HCT116 (cell line): ENCODE results near the gene CSNK2A2. TPM values are rescaled to one million over a fixed set of nuclear protein-coding genes. Genes with fewer than 3 reads are reported as not detected.

Experiments used
- ATAC-seq: fragments of 200-7000 bp; cut with Tn5 transposase; 2 replicates; pipeline ENCODE4 v1.9.1; 2020; ENCODE audit warnings: mild to moderate bottlenecking, moderate library complexity
- BruUV-seq: library from RNA; stranded (reverse); fragments of 400-500 nt; replicated peaks from 2 replicates; lab custom pipeline; 2021; lab: Mats Ljungman, UMichigan
- CTCF ChIA-PET: fragments of 300-600 bp; sonication (Branson Sonifier 250); formaldehyde crosslinking; loops from one replicate; lab custom pipeline; 2021; ENCODE audit warnings: antibody characterized with exemption; lab: Charles Lee
- POLR2A ChIA-PET: fragments of 300-600, 350-600 bp; sonication (Branson Sonifier 250); formaldehyde crosslinking; loops from one replicate; lab custom pipeline; 2021; ENCODE audit warnings: antibody characterized with exemption; lab: Charles Lee
- RAD21 ChIA-PET, 2 experiments: fragments of 300-600 bp; sonication (Branson Sonifier 250); formaldehyde crosslinking; loops; one replicate each; lab custom pipeline; 2023; ENCODE audit warnings: low total read pairs in 2 of 2; ENCODE audit not compliant: uncharacterized antibody in 2 of 2, unreplicated experiment in 2 of 2, low non-redundant PET in 1 of 2; lab: Charles Lee
- DNase-seq: peaks from one replicate; pipeline ENCODE4 v3.0.0-alpha.2; 2010; ENCODE audit warnings: low read depth, low spot score
- H2AFZ ChIP-seq: fragments of 200-600 bp; shearing (Covaris generic), sonication (generic); 2 replicates; pipeline ENCODE4 v1.6.1; 2017; ENCODE audit warnings: low read depth, mixed run types, mixed read lengths, antibody characterized with exemption, low read length; ENCODE audit not compliant: poor library complexity, severe bottlenecking
- H3K27ac ChIP-seq: 2 replicates; pipeline ENCODE4 v1.5.1; 2012; ENCODE audit warnings: low read depth, low read length
- H3K27me3 ChIP-seq: fragments of 200-600 bp; sonication (generic); 2 replicates; pipeline ENCODE4 v1.6.1; 2016; ENCODE audit warnings: mixed run types, low read length, mixed read lengths; ENCODE audit not compliant: insufficient read depth
- H3K36me3 ChIP-seq, 2 experiments: fragments of 200-500 bp in 1 of 2; fragments of 200-600 bp in 1 of 2; sonication (Bioruptor generic) in 1 of 2; sonication (generic) in 1 of 2; 2 replicates each; pipeline versions ENCODE4 v1.5.1 to v1.6.1; 2014 to 2016; ENCODE audit warnings: low read length in 2 of 2, inconsistent platforms in 1 of 2, mixed read lengths in 1 of 2, mixed run types in 1 of 2; ENCODE audit not compliant: insufficient read depth in 2 of 2, control insufficient read depth in 1 of 2
- H3K4me1 ChIP-seq, 2 experiments: fragments of 200-600 bp in 1 of 2; sonication (generic) in 1 of 2; 2 replicates each; pipeline versions ENCODE4 v1.5.1 to v1.6.1; 2012 to 2017; ENCODE audit warnings: low read length in 2 of 2, inconsistent platforms in 1 of 2, mild to moderate bottlenecking in 1 of 2, mixed read lengths in 1 of 2, mixed run types in 1 of 2, moderate library complexity in 1 of 2; ENCODE audit not compliant: insufficient read depth in 2 of 2, control insufficient read depth in 1 of 2
- H3K4me2 ChIP-seq: fragments of 200-600 bp; sonication (generic); 2 replicates; pipeline ENCODE4 v1.6.1; 2017; ENCODE audit warnings: mixed run types, low read length, mixed read lengths
- H3K4me3 ChIP-seq, 2 experiments: fragments of 200-600 bp in 1 of 2; sonication (generic) in 1 of 2; replicated peaks in 1 of 2; 2 replicates each; pipeline ENCODE4 v1.5.1; 2011 to 2016; ENCODE audit warnings: low read length in 2 of 2, control low read depth in 1 of 2, low read depth in 1 of 2, mild to moderate bottlenecking in 1 of 2, mixed read lengths in 1 of 2, mixed run types in 1 of 2
- H3K79me2 ChIP-seq: fragments of 200-600 bp; sonication (generic); 2 replicates; pipeline ENCODE4 v1.6.1; 2017; ENCODE audit warnings: mild to moderate bottlenecking, mixed run types, low read length, moderate library complexity, mixed read lengths; ENCODE audit not compliant: insufficient read depth
- H3K9ac ChIP-seq: fragments of 200-600 bp; sonication (generic); 2 replicates; pipeline ENCODE4 v1.6.1; 2016; ENCODE audit warnings: low read length, mixed read lengths
- H3K9me2 ChIP-seq: fragments of 200-600 bp; sonication (generic), shearing (Covaris generic); 2 replicates; pipeline ENCODE4 v1.6.1; 2017; ENCODE audit warnings: mixed run types, mild to moderate bottlenecking, moderate library complexity; ENCODE audit not compliant: insufficient read depth
- H3K9me3 ChIP-seq, 2 experiments: fragments of 200-500 bp in 1 of 2; fragments of 200-600 bp in 1 of 2; sonication (Bioruptor generic) in 1 of 2; sonication (generic) in 1 of 2; 2 replicates each; pipeline ENCODE4 v1.6.1; 2014 to 2017; ENCODE audit warnings: low read length in 2 of 2, mixed read lengths in 2 of 2, inconsistent platforms in 1 of 2, low read depth in 1 of 2, mild to moderate bottlenecking in 1 of 2, mixed run types in 1 of 2, moderate library complexity in 1 of 2; ENCODE audit not compliant: control insufficient read depth in 1 of 2, insufficient read depth in 1 of 2
- H4K20me1 ChIP-seq: fragments of 200-600 bp; sonication (generic), shearing (Covaris generic); 2 replicates; pipeline ENCODE4 v1.6.1; 2017; ENCODE audit warnings: mixed run types, mild to moderate bottlenecking, moderate library complexity; ENCODE audit not compliant: insufficient read depth
- EGR1 ChIP-seq: IDR thresholded peaks from 2 replicates; pipeline ENCODE4 v1.6.1; 2012; ENCODE audit warnings: low read depth
- EZH2 ChIP-seq: fragments of 200-600 bp; sonication (generic); IDR thresholded peaks from 2 replicates; pipeline ENCODE4 v1.6.1; 2017; ENCODE audit warnings: antibody characterized with exemption, mixed run types
- FOSL1 ChIP-seq: IDR thresholded peaks from 2 replicates; pipeline ENCODE4 v1.6.1; 2012; ENCODE audit warnings: low read depth
- JUND ChIP-seq: IDR thresholded peaks from 2 replicates; pipeline ENCODE4 v1.6.1; 2012
- POLR2A ChIP-seq: IDR thresholded peaks from 2 replicates; pipeline ENCODE4 v1.7.0; 2011; ENCODE audit warnings: borderline replicate concordance; ENCODE audit not compliant: insufficient read depth, insufficient read length; ENCODE audit errors: extremely low read depth
- POLR2AphosphoS5 ChIP-seq: IDR thresholded peaks from 2 replicates; pipeline ENCODE4 v1.6.1; 2011; ENCODE audit warnings: mild to moderate bottlenecking, low read depth, low read length, moderate library complexity
- RAD21 ChIP-seq: IDR thresholded peaks from 2 replicates; pipeline ENCODE4 v1.6.1; 2012; ENCODE audit warnings: low read depth, mild to moderate bottlenecking
- SIN3A ChIP-seq: IDR thresholded peaks from 2 replicates; pipeline ENCODE4 v1.6.1; 2012; ENCODE audit warnings: low read depth
- SP1 ChIP-seq: IDR thresholded peaks from 2 replicates; pipeline ENCODE4 v1.6.1; 2012; ENCODE audit warnings: low read depth
- SRF ChIP-seq: IDR thresholded peaks from 2 replicates; pipeline ENCODE4 v1.6.1; 2012; ENCODE audit warnings: low read depth
- TCF7L2 ChIP-seq: IDR thresholded peaks from 2 replicates; pipeline ENCODE4 v1.7.0; 2011; ENCODE audit warnings: borderline replicate concordance, inconsistent platforms; ENCODE audit not compliant: insufficient read depth, insufficient read length; ENCODE audit errors: extremely low read depth
- YY1 ChIP-seq: IDR thresholded peaks from 2 replicates; pipeline ENCODE4 v1.6.1; 2011; ENCODE audit warnings: low read length, low read depth, moderate library complexity, mild to moderate bottlenecking; ENCODE audit not compliant: insufficient replicate concordance; ENCODE audit errors: extremely low read depth
- ZFX ChIP-seq: fragments of 450-650 bp; IDR thresholded peaks from 2 replicates; pipeline ENCODE4 v1.6.1; 2017
- ZNF274 ChIP-seq: fragments of 200-500 bp; sonication (Bioruptor generic); IDR thresholded peaks from 2 replicates; pipeline ENCODE4 v1.6.1; 2014; ENCODE audit warnings: mild to moderate bottlenecking, low read depth, low read length, inconsistent platforms
- intact Hi-C: fragments of 100-400 bp; cut with micrococcal nuclease; formaldehyde crosslinking; loops from 2 replicates; pipeline ENCODE4 v1.10.0; 2022
- total RNA-seq: library from RNA; stranded (reverse); gene quantifications from one replicate; pipeline ENCODE4 v1.2.1, GENCODE V29; 2021; ENCODE audit not compliant: unreplicated experiment
- TF ChIP-seq, protein P1 (sequence below): IDR thresholded peaks from 2 replicates; pipeline ENCODE4 v1.6.1; 2012
- TF ChIP-seq, protein P2 (sequence below): IDR thresholded peaks from 2 replicates; pipeline ENCODE4 v1.6.1; 2012; ENCODE audit warnings: low read depth

The CSNK2A2 gene
- total RNA-seq, 1 experiment from 2014 or later, result 97.7 TPM

DNA sequence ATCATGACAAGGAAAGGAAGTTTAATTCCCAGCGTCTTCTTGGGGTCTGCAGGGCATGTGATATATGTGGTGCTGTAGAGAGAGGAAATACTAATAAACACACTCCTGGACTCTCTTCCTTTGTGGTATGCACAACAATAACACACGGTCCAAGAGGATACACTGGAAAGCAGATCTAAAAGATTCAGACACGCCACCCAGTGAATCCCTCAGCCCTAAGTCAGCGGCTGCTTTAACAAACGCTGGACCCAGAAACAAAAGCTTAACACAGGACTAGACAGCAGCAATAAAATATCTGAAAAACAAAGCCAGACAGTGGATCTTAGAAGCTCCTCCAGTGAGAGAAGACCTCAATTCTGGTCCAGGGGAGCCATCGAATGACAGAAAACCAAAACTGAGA is 81.8 kb downstream of the CSNK2A2 start:
- RAD21 ChIA-PET, result no interaction called here

More for the DNA sequence above, 81.8 kb downstream of the CSNK2A2 start:
- Histone ChIP-seq H3K9me2 (no peaks in the 10 kb centered on the region), H3K9me3 (no peaks in the 10 kb centered on the region), H3K4me2 (no peak overlapping the region), H3K36me3 (peaks cover 29 to 36% of the 10 kb centered on the region in 2 experiments; a peak in 3 of 4 replicates), H4K20me1 (peaks cover 2% of the 10 kb centered on the region; the same call in 1 of the 2 replicates), H3K79me2 (peaks cover 51% of the 10 kb centered on the region), H3K4me1 (no peaks in the 10 kb centered on the region; a peak in 1 of 4 replicates), H3K9ac (no peak overlapping the region), H3K27me3 (no peaks in the 10 kb centered on the region), H3K4me3 (no peak overlapping the region), H3K27ac (no peak overlapping the region), H2AFZ (no peak overlapping the region)
- BruUV-seq, result no TSS peak
- POLR2A ChIA-PET, result interaction anchor here (1.0 kb wide), 1 partner anchor 13 kb away, joined by 4 read pairs; the partner anchor contains the start of gene CFAP20
- ATAC-seq (no peak), DNase-seq (no peak)
- TF ChIP-seq SP1, result no peak
- no peak for TF ChIP-seq YY1
- no peak for TF ChIP-seq POLR2AphosphoS5
- TF ChIP-seq, protein P1, sequence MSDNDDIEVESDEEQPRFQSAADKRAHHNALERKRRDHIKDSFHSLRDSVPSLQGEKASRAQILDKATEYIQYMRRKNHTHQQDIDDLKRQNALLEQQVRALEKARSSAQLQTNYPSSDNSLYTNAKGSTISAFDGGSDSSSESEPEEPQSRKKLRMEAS, result no peak
- TF ChIP-seq RAD21, result no peak
- TF ChIP-seq POLR2A, result no peak
- TF ChIP-seq JUND, result no peak
- TF ChIP-seq FOSL1, result no peak
- TF ChIP-seq, protein P2, sequence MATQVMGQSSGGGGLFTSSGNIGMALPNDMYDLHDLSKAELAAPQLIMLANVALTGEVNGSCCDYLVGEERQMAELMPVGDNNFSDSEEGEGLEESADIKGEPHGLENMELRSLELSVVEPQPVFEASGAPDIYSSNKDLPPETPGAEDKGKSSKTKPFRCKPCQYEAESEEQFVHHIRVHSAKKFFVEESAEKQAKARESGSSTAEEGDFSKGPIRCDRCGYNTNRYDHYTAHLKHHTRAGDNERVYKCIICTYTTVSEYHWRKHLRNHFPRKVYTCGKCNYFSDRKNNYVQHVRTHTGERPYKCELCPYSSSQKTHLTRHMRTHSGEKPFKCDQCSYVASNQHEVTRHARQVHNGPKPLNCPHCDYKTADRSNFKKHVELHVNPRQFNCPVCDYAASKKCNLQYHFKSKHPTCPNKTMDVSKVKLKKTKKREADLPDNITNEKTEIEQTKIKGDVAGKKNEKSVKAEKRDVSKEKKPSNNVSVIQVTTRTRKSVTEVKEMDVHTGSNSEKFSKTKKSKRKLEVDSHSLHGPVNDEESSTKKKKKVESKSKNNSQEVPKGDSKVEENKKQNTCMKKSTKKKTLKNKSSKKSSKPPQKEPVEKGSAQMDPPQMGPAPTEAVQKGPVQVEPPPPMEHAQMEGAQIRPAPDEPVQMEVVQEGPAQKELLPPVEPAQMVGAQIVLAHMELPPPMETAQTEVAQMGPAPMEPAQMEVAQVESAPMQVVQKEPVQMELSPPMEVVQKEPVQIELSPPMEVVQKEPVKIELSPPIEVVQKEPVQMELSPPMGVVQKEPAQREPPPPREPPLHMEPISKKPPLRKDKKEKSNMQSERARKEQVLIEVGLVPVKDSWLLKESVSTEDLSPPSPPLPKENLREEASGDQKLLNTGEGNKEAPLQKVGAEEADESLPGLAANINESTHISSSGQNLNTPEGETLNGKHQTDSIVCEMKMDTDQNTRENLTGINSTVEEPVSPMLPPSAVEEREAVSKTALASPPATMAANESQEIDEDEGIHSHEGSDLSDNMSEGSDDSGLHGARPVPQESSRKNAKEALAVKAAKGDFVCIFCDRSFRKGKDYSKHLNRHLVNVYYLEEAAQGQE, result no peak
- no peak for TF ChIP-seq SIN3A
- TF ChIP-seq SRF, result no peak
- no peak for TF ChIP-seq EZH2
- no peak for TF ChIP-seq ZNF274
- TF ChIP-seq TCF7L2, result no peak
- TF ChIP-seq ZFX, result no peak
- no peak for TF ChIP-seq EGR1
- CTCF ChIA-PET, result no interaction called here
- intact Hi-C loops, result no loop called here
